ENCODE measurements around the gene VWA2.

The VWA2 gene

DNA sequence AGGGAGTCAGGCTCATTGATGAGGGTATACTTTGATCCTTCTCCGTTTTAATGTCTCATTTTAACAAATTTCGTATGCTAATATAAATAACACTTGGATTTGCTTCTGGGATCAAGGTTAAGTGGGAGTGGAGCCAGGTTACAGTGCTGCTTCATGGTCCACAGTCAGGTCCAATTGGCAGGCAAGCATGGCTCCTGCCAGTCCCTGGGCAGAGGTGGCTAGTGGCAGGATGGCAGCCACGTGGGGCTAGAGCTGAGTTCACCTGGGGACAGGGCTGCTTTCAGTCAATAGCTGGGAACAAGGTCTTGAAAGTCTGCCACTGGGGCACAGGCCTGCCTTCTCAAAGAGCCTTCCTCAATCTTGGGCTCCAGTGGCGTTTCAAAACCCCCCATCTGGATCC lies 16.0 kb upstream of the VWA2 start:
- no peak for DNase-seq (ENCODE audit: low read depth)
- TF ChIP-seq CTCF (IDR thresholded peaks at IDR 0.05; ENCODE audit: insufficient read depth, low read depth, low read length, missing control alignments), result no peak

GRCh38 chr10:114228156-114228555 lies 10.9 kb upstream of the VWA2 start:
- DNase-seq (ENCODE audit: low read depth), result no peak
- TF ChIP-seq CTCF (IDR thresholded peaks at IDR 0.05; ENCODE audit: insufficient read depth, low read depth, low read length, missing control alignments), result no peak
- no peak overlapping the region for H3K4me3 ChIP-seq (ENCODE audit: low read depth, low read length)

More for the DNA sequence above, 16.0 kb upstream of the VWA2 start:
- H3K4me3 ChIP-seq (ENCODE audit: low read depth, low read length), result no peak overlapping the region

- DNase-seq (ENCODE audit: low read depth), result no peak
- TF ChIP-seq CTCF (IDR thresholded peaks at IDR 0.05; ENCODE audit: insufficient read depth, low read depth, low read length, missing control alignments), result no peak
- no peak overlapping the region for H3K4me3 ChIP-seq (ENCODE audit: low read depth, low read length)
Observed at GRCh38 chr10:114232561-114233176, 6.4 kb upstream of the VWA2 start.

- DNase-seq (ENCODE audit: low read depth), result no peak
- TF ChIP-seq CTCF (IDR thresholded peaks at IDR 0.05; ENCODE audit: insufficient read depth, low read depth, low read length, missing control alignments), result no peak
- H3K4me3 ChIP-seq (ENCODE audit: low read depth, low read length), result no peak overlapping the region
Observed at GRCh38 chr10:114233482-114233881, 5.6 kb upstream of the VWA2 start.

DNA sequence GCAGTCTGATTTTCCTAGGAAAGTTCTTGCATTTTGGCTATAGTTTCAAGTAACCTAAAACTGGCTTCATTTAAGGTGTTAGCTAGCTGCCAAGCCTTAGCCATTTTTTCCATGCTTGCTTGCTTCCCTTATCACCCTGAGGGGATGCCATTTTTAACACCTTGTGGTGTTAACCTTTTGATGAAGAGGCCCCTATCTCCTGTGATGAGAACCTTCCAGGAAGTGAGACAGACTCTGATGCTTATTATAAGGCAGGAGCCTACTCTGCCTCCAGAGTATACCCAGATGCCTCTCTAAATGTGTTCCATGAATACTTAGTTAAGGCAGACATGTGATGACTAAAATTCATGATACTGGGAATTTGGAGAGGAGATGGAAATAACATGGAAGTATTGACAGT lies 4.9 kb upstream of the VWA2 start:
- no peak overlapping the region for H3K4me3 ChIP-seq (ENCODE audit: low read depth, low read length)
- no peak for DNase-seq (ENCODE audit: low read depth)
- no peak for TF ChIP-seq CTCF (IDR thresholded peaks at IDR 0.05; ENCODE audit: insufficient read depth, low read depth, low read length, missing control alignments)

DNA sequence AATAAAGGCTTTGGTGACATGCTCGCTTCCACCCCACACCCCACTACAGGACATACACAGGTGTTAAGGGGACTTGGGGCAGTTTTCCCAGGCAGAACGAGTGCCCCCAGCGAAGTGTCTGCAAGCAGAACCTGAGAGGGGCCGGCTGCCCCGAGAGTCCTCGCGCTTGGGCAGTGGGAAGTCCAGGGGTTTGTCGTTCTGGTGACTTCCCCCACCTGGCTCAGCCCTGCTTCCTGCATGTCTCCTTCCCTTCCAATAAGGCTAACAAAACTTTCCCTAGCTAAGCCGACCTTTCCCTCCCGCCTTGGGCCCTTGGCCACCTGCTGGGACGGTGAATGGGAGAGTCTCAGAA lies 916 bp downstream of the VWA2 start:
- no peak for TF ChIP-seq CTCF (IDR thresholded peaks at IDR 0.05; ENCODE audit: insufficient read depth, low read depth, low read length, missing control alignments)
- no peak for DNase-seq (ENCODE audit: low read depth)
- no peak overlapping the region for H3K4me3 ChIP-seq (ENCODE audit: low read depth, low read length)

DNA sequence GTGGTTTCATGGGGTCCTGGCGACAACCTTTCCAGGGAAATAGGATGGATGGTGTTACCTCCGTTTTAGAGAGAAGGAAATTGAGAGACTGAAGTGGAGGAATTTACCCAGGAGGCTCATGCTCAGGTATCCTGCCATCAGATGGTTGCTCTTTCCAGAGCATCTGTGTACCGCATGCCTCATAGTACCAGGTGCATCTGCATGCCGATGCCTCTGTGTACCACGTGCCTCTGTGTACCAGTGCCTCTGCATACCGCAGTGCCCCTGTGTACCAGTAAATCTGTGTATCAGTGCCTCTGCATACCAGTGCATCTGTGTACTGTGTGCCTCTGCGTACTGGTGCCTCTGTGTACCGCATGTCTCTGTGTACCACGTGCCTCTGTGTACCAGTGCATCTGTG lies 3.2 kb downstream of the VWA2 start:
- TF ChIP-seq CTCF (IDR thresholded peaks at IDR 0.05; ENCODE audit: insufficient read depth, low read depth, low read length, missing control alignments), result no peak
- no peak for DNase-seq (ENCODE audit: low read depth)
- no peak overlapping the region for H3K4me3 ChIP-seq (ENCODE audit: low read depth, low read length)
